Articular chondrocyte of knee joint (primary cell): ENCODE data around the gene GAL3ST3. TPM values are rescaled to one million over a fixed set of nuclear protein-coding genes. Genes with fewer than 3 reads are reported as not detected.

Experiments used
- total RNA-seq: library from RNA; depleted of rRNA; stranded (reverse); fragments of >200 nt; gene quantifications from 2 replicates; pipeline ENCODE4 v1.2.3, GENCODE V29; 2012

Gene GAL3ST3, protein sequence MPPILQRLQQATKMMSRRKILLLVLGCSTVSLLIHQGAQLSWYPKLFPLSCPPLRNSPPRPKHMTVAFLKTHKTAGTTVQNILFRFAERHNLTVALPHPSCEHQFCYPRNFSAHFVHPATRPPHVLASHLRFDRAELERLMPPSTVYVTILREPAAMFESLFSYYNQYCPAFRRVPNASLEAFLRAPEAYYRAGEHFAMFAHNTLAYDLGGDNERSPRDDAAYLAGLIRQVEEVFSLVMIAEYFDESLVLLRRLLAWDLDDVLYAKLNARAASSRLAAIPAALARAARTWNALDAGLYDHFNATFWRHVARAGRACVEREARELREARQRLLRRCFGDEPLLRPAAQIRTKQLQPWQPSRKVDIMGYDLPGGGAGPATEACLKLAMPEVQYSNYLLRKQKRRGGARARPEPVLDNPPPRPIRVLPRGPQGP
- total RNA-seq: 0.32 TPM in 1 of 2 replicates, not detected in the other

GRCh38 chr11:66048547-66049323, at the start of gene GAL3ST3:
GAL3ST3 (minus strand) TSS chr11:66049161; CDS start chr11:66045415, 3,746 bp downstream.

GRCh38 chr11:66069715-66070603, 21.0 kb upstream of the GAL3ST3 start, which contains the start of gene PACS1:
PACS1 (plus strand) TSS chr11:66070272; CDS start chr11:66070487, 215 bp downstream.

DNA sequence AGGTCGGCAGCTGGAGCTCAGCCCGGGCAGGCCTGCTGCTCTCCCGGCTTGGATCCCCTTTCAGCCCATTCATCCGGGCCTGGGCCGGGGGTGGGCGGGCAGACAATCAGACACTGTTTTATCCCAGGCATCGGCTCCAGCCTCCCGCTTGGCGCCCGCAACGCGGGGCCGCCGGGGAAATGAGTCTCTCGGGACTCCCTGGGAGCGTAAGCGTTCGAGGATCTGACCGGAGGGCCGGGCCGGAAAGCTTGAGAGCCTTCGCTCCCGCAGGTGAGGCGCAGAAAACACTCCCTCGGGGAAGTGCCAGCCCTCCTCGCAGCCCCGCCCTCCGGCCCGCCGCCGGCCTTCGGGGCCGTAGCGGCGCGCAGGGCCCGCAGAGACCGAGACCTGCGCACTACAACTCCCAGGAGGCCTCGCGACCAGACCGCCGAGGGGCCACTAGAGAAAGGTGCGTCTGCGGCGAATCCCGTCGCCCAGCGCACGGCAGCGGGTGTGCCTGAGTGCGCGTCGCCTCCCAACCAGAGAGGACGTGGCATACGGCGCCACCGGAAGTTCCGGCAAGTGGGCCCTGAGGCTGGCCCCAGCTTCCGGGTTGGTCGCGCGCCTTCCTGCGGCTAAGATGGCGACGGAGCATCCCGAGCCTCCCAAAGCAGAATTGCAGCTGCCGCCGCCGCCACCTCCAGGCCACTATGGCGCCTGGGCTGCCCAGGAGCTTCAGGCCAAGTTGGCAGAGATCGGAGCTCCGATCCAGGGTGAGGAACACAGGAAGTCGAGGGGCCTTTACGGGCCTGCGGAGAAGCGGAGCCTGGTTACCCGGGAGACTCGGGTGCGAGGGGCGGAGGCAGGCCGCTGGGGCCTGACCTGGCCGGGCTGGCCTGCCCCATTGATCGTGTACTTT, 3.1 kb upstream of the GAL3ST3 start, which contains the start of gene SF3B2:
SF3B2 (plus strand) TSS at position 599 of the 898 bp plus-strand sequence; CDS start at position 620, 21 bp downstream.

GRCh38 chr11:66026017-66026529, 22.9 kb downstream of the GAL3ST3 start, which contains the start of gene CATSPER1:
CATSPER1 (minus strand) TSS chr11:66026479; CDS start chr11:66026379, 100 bp downstream.

GRCh38 chr11:66011785-66012303, 37.1 kb downstream of the GAL3ST3 start, which contains the start of gene CST6:
CST6 (plus strand) TSS chr11:66012008; CDS start chr11:66012045, 37 bp downstream.

GRCh38 chr11:66001942-66002647, 46.9 kb downstream of the GAL3ST3 start, which contains the start of the genes BANF1 and EIF1AD:
BANF1 (plus strand) TSS chr11:66002503; CDS start chr11:66003251, 748 bp downstream.
EIF1AD (minus strand) TSS chr11:66002157; CDS start chr11:66000389, 1,768 bp downstream.

Other genes starting within 250 kb of the GAL3ST3 start
- gene SNX32, start 215.2 kb downstream of the GAL3ST3 start, total RNA-seq: 1.2 and 2.2 TPM in 2 replicates
- 577 and 633 TPM in 2 replicates for gene CFL1, start 191.0 kb downstream of the GAL3ST3 start, total RNA-seq
- gene MUS81, start 188.7 kb downstream of the GAL3ST3 start, total RNA-seq: 29.2 and 34.4 TPM in 2 replicates
- 102 and 105 TPM in 2 replicates for gene EFEMP2, start 176.4 kb downstream of the GAL3ST3 start, total RNA-seq
- gene CTSW, start 169.3 kb downstream of the GAL3ST3 start, total RNA-seq: 0.13 TPM in 1 of 2 replicates, not detected in the other
- 130 and 132 TPM in 2 replicates for gene FIBP, start 160.7 kb downstream of the GAL3ST3 start, total RNA-seq
- gene CCDC85B, start 158.5 kb downstream of the GAL3ST3 start, total RNA-seq: 57.9 and 60.6 TPM in 2 replicates
- 13.1 and 26.1 TPM in 2 replicates for gene FOSL1, start 148.8 kb downstream of the GAL3ST3 start, total RNA-seq
- gene C11orf68, start 130.1 kb downstream of the GAL3ST3 start, total RNA-seq: 26.8 and 32.6 TPM in 2 replicates
- 147 and 149 TPM in 2 replicates for gene DRAP1, start 129.7 kb downstream of the GAL3ST3 start, total RNA-seq
- gene TSGA10IP, start 103.7 kb downstream of the GAL3ST3 start, total RNA-seq: not detected in 2 replicates
- gene SART1, start 87.4 kb downstream of the GAL3ST3 start, total RNA-seq: 24.2 and 24.4 TPM in 2 replicates
- gene EIF1AD, start 47.0 kb downstream of the GAL3ST3 start, total RNA-seq: 26.6 and 27.2 TPM in 2 replicates
- 37.4 and 40.0 TPM in 2 replicates for gene BANF1, start 46.7 kb downstream of the GAL3ST3 start, total RNA-seq
- 3.0 and 7.6 TPM in 2 replicates for gene CST6, start 37.2 kb downstream of the GAL3ST3 start, total RNA-seq
- 0.26 and 0.43 TPM in 2 replicates for gene CATSPER1, start 22.7 kb downstream of the GAL3ST3 start, total RNA-seq
- 116 and 131 TPM in 2 replicates for gene SF3B2, start 3.2 kb upstream of the GAL3ST3 start, total RNA-seq
- 29.5 and 36.6 TPM in 2 replicates for gene PACS1, start 21.1 kb upstream of the GAL3ST3 start, total RNA-seq
- gene KLC2, start 208.5 kb upstream of the GAL3ST3 start, total RNA-seq: 11.1 and 12.5 TPM in 2 replicates
- gene RAB1B, start 219.5 kb upstream of the GAL3ST3 start, total RNA-seq: 74.4 and 77.1 TPM in 2 replicates
- 0.22 TPM in 1 of 2 replicates, not detected in the other for gene CNIH2, start 229.0 kb upstream of the GAL3ST3 start, total RNA-seq
- 99.6 and 122 TPM in 2 replicates for gene YIF1A, start 240.0 kb upstream of the GAL3ST3 start, total RNA-seq
- 0.26 and 0.32 TPM in 2 replicates for gene TMEM151A, start 242.7 kb upstream of the GAL3ST3 start, total RNA-seq